Glomerular visceral epithelial cell (primary cell): ENCODE results near the gene VDR.
A peak's percentile ranks its signal among the peaks of the same experiment; 100 is the strongest.
"Not testable (repeated sequence)": the region's sequence is repeated elsewhere in the genome, so short reads cannot be mapped to it uniquely, and the experiment has no call there.

Experiments used
- DNase-seq: peaks from one replicate; pipeline ENCODE4 v3.0.0-alpha.2; 2016; ENCODE audit errors: extremely low spot score

Gene VDR

GRCh38 chr12:47813511-47814196 is 91.1 kb downstream of the VDR start:
- DNase-seq = no peak

- peak; percentile 88 for DNase-seq
These were observed 91.8 kb downstream of the VDR start for GRCh38 chr12:47812797-47813510.

- DNase-seq = no peak
These were observed 93.0 kb downstream of the VDR start for GRCh38 chr12:47811581-47812484.

- DNase-seq = no peak
These were observed 93.8 kb downstream of the VDR start for GRCh38 chr12:47811072-47811396.

GRCh38 chr12:47809518-47809917 is 95.3 kb downstream of the VDR start:
- not testable (repeated sequence) for DNase-seq

- DNase-seq = no peak
These were observed 96.0 kb downstream of the VDR start for GRCh38 chr12:47808574-47809365.

- no peak for DNase-seq
These were observed 96.7 kb downstream of the VDR start for GRCh38 chr12:47808050-47808449.

- no peak for DNase-seq
These were observed 97.5 kb downstream of the VDR start for GRCh38 chr12:47807338-47807737.

- no peak for DNase-seq
These were observed 99.4 kb downstream of the VDR start for GRCh38 chr12:47805417-47805816.

- DNase-seq = no peak
These were observed 100.6 kb downstream of the VDR start for GRCh38 chr12:47804171-47804570.

GRCh38 chr12:47803191-47803875 is 101.5 kb downstream of the VDR start:
- no peak for DNase-seq

- no peak for DNase-seq
These were observed 102.5 kb downstream of the VDR start for GRCh38 chr12:47802312-47802711.

- DNase-seq = no peak
These were observed 102.9 kb downstream of the VDR start for GRCh38 chr12:47801904-47802246.

- DNase-seq = no peak
These were observed 103.5 kb downstream of the VDR start for GRCh38 chr12:47801170-47801903.

GRCh38 chr12:47800582-47800981 is 104.2 kb downstream of the VDR start:
- DNase-seq = no peak

GRCh38 chr12:47799357-47799955 is 105.3 kb downstream of the VDR start:
- DNase-seq = no peak

- DNase-seq = no peak
These were observed 106.3 kb downstream of the VDR start for GRCh38 chr12:47798382-47798948.

GRCh38 chr12:47797441-47797840 is 107.4 kb downstream of the VDR start:
- no peak for DNase-seq

- no peak for DNase-seq
These were observed 108.9 kb downstream of the VDR start for GRCh38 chr12:47795814-47796411.
